Measurements from ENCODE around the gene CWC15. TPM values are rescaled to one million over a fixed set of nuclear protein-coding genes. Genes with fewer than 3 reads are reported as not detected.
A peak's percentile ranks its signal among the peaks of the same experiment; 100 is the strongest.
"Not testable (repeated sequence)": the region's sequence is repeated elsewhere in the genome, so short reads cannot be mapped to it uniquely, and the experiment has no call there.

CWC15 gene
- polyA plus RNA-seq, 1 donor from 2014 or later = 151 TPM

DNA sequence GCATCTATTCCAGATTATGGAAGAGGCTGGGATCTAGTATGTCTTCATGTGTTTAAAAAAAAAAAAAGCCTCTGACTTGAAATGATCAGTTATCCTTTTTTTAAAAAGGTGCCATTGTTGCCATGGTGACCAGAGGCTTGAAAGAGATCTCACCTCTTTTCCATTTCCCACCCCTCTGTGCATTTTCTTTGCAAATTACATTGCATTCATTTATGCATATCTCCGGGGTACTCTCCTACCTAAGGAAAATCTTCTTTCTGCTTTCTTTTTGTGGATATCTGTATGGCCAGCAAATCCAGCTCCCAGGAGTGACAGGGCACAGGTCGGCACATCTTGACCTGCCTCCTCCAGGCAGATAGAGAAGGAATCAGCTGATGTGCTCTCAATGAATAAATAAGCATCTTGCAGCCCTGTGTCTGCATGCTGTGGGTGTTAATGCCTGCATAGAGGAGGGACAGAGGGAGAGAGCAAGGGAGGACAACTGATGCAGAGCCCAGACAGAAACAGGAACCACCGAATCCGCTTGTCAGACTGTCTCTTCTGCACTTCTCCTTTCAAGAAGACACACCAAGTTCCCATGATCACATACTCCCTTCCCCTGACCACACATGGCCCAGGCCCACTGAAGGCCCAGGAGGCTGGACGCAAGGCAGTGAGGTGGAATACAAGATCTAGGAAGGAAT is 50.9 kb downstream of the CWC15 start:
- H3K27me3 ChIP-seq (ENCODE audit: insufficient read depth, low read depth, low read length) = no peaks in the 10 kb centered on the region
- no peaks in the 10 kb centered on the region for H3K9me2 ChIP-seq (ENCODE audit: insufficient read depth, low read length)
- TF ChIP-seq TAF1 (IDR thresholded peaks at IDR 0.05; ENCODE audit: low read depth) (no peak), SMC3 (conservative IDR thresholded peaks at IDR 0.05; ENCODE audit: poor library complexity) (no peak), POLR2AphosphoS5 (IDR thresholded peaks at IDR 0.05) (no peak), MXI1 (conservative IDR thresholded peaks at IDR 0.05; ENCODE audit: poor library complexity, severe bottlenecking) (no peak), RAD21 (conservative IDR thresholded peaks at IDR 0.05) (no peak), CTCF (IDR thresholded peaks at IDR 0.05; ENCODE audit: poor library complexity, severe bottlenecking) (no peak), EZH2 (IDR thresholded peaks at IDR 0.05; ENCODE audit: borderline replicate concordance, insufficient read depth, low read length, poor library complexity, severe bottlenecking) (no peak)
- TF ChIP-seq, protein P1, sequence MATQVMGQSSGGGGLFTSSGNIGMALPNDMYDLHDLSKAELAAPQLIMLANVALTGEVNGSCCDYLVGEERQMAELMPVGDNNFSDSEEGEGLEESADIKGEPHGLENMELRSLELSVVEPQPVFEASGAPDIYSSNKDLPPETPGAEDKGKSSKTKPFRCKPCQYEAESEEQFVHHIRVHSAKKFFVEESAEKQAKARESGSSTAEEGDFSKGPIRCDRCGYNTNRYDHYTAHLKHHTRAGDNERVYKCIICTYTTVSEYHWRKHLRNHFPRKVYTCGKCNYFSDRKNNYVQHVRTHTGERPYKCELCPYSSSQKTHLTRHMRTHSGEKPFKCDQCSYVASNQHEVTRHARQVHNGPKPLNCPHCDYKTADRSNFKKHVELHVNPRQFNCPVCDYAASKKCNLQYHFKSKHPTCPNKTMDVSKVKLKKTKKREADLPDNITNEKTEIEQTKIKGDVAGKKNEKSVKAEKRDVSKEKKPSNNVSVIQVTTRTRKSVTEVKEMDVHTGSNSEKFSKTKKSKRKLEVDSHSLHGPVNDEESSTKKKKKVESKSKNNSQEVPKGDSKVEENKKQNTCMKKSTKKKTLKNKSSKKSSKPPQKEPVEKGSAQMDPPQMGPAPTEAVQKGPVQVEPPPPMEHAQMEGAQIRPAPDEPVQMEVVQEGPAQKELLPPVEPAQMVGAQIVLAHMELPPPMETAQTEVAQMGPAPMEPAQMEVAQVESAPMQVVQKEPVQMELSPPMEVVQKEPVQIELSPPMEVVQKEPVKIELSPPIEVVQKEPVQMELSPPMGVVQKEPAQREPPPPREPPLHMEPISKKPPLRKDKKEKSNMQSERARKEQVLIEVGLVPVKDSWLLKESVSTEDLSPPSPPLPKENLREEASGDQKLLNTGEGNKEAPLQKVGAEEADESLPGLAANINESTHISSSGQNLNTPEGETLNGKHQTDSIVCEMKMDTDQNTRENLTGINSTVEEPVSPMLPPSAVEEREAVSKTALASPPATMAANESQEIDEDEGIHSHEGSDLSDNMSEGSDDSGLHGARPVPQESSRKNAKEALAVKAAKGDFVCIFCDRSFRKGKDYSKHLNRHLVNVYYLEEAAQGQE (IDR thresholded peaks at IDR 0.05; ENCODE audit: borderline replicate concordance) = peak; percentile 48
- H3K4me3 ChIP-seq (ENCODE audit: low read length) = peak overlapping the region; percentile 40
- H3K9me3 ChIP-seq (ENCODE audit: low read length) = no peaks in the 10 kb centered on the region
- H2AFZ ChIP-seq (ENCODE audit: low read depth, low read length) = peak overlapping the region; percentile 51
- no peaks in the 10 kb centered on the region for H3K36me3 ChIP-seq (ENCODE audit: insufficient read depth, low read length)
- H3K27ac ChIP-seq (ENCODE audit: low read length) = peak overlapping the region; percentile 70
- H3K4me2 ChIP-seq (ENCODE audit: low read length) = peak overlapping the region; percentile 86
- no peaks in the 10 kb centered on the region for H3K79me2 ChIP-seq (replicated peaks; ENCODE audit: insufficient read depth, low read length)
- no peaks in the 10 kb centered on the region for H4K20me1 ChIP-seq (ENCODE audit: insufficient read depth)
- H3K9ac ChIP-seq (ENCODE audit: low read length) = peak overlapping the region; percentile 50
- no peaks in the 10 kb centered on the region for H3F3A ChIP-seq (ENCODE audit: insufficient read depth, low read length, poor library complexity, severe bottlenecking)

DNA sequence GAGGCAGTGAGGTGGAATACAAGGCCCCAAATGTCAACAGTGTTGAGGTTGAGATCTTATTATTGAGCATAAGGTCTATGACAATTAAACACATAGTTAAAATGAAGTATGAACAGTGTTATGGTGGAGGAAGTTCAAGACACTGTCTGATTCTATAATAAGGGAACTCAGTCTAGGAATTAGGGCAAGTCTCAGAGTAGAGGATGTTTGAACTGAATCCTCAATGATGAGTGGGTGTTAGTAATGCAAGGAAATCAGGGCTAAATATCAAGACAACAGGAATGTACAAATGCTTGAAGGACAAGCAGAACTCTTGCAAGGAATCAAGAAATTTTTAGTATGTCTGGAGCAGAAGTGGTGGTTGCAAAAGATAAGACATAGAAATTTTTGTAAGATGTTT is 53.0 kb downstream of the CWC15 start:
- Histone ChIP-seq H3K4me2 (ENCODE audit: low read length) (no peak overlapping the region), H3K36me3 (ENCODE audit: insufficient read depth, low read length) (no peaks in the 10 kb centered on the region), H3K9me2 (ENCODE audit: insufficient read depth, low read length) (no peaks in the 10 kb centered on the region), H3K79me2 (replicated peaks; ENCODE audit: insufficient read depth, low read length) (no peaks in the 10 kb centered on the region), H3F3A (ENCODE audit: insufficient read depth, low read length, poor library complexity, severe bottlenecking) (no peaks in the 10 kb centered on the region), H3K4me3 (ENCODE audit: low read length) (no peak overlapping the region), H3K9me3 (ENCODE audit: low read length) (no peaks in the 10 kb centered on the region), H3K27ac (ENCODE audit: low read length) (no peak overlapping the region), H3K27me3 (ENCODE audit: insufficient read depth, low read depth, low read length) (no peaks in the 10 kb centered on the region), H3K9ac (ENCODE audit: low read length) (no peak overlapping the region), H2AFZ (ENCODE audit: low read depth, low read length) (no peak overlapping the region), H4K20me1 (ENCODE audit: insufficient read depth) (no peaks in the 10 kb centered on the region)
- TF ChIP-seq MXI1 (conservative IDR thresholded peaks at IDR 0.05; ENCODE audit: poor library complexity, severe bottlenecking) (no peak), SMC3 (conservative IDR thresholded peaks at IDR 0.05; ENCODE audit: poor library complexity) (no peak), CTCF (IDR thresholded peaks at IDR 0.05; ENCODE audit: poor library complexity, severe bottlenecking) (no peak), EZH2 (IDR thresholded peaks at IDR 0.05; ENCODE audit: borderline replicate concordance, insufficient read depth, low read length, poor library complexity, severe bottlenecking) (no peak), RAD21 (conservative IDR thresholded peaks at IDR 0.05) (no peak), TAF1 (IDR thresholded peaks at IDR 0.05; ENCODE audit: low read depth) (no peak), POLR2AphosphoS5 (IDR thresholded peaks at IDR 0.05) (no peak)

DNA sequence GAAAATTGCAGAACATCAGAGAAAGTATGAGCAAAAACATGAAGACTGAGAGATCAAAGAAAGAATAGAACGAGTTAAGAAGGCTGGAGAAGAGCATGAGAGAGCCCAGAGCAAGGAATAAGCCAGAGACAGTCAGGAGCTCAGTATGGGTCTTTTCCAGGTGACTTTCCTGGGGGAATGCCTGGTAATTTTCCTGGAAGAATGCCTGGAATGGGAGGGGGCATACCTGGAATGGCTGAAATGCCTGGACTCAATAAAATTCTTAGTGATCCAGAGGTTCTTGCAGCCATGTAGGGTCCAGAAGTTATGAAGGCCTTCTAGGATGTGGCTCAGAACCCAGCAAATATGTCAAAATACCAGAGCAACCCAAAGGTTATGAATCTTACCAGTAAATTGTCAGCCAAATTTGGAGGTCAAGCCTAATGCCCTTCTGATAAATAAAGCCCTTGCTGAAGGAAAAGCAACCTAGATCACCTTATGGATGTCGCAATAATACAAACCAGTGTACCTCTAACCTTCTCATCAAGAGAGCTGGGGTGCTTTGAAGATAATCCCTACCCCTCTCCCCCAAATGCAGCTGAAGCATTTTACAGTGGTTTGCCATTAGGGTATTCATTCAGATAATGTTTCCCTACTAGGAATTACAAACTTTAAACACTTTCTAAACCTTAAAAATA is 59.5 kb downstream of the CWC15 start:
- H4K20me1 ChIP-seq (ENCODE audit: insufficient read depth); H3K79me2 ChIP-seq (replicated peaks; ENCODE audit: insufficient read depth, low read length); H2AFZ ChIP-seq (ENCODE audit: low read depth, low read length): not testable (repeated sequence)

More for the DNA sequence above, 59.5 kb downstream of the CWC15 start:
- H3K9me2 ChIP-seq (ENCODE audit: insufficient read depth, low read length); H3K9me3 ChIP-seq (ENCODE audit: low read length); H3K9ac ChIP-seq (ENCODE audit: low read length); H3F3A ChIP-seq (ENCODE audit: insufficient read depth, low read length, poor library complexity, severe bottlenecking); H3K4me3 ChIP-seq (ENCODE audit: low read length); H3K36me3 ChIP-seq (ENCODE audit: insufficient read depth, low read length); H3K4me2 ChIP-seq (ENCODE audit: low read length); H3K27me3 ChIP-seq (ENCODE audit: insufficient read depth, low read depth, low read length); H3K27ac ChIP-seq (ENCODE audit: low read length): not testable (repeated sequence)

Data from neural cell (in vitro differentiated cells).